Activated naive CD8-positive, alpha-beta T cell treated with anti-CD3 and anti-CD28 coated beads, Interleukin-2, amount 50 U/mL, for 24 hours (primary cell): ENCODE data around the gene PLPPR4.

Experiments
- ATAC-seq: fragments of 150-1000 bp; cut with Tn5 transposase; one replicate; pipeline ENCODE4 v1.10.0; 2021
- DNase-seq: peaks from one replicate; pipeline ENCODE4 v3.0.0; 2021
- H3K27ac Mint-ChIP-seq: one replicate; pipeline ENCODE4 v1.8.0; 2021; ENCODE audit warnings: mild to moderate bottlenecking, mixed read lengths
- H3K27me3 Mint-ChIP-seq: one replicate; pipeline ENCODE4 v1.8.0; 2021; ENCODE audit warnings: mixed read lengths
- H3K36me3 Mint-ChIP-seq: one replicate; pipeline ENCODE4 v1.8.0; 2021; ENCODE audit warnings: low read depth, mixed read lengths
- H3K4me1 Mint-ChIP-seq: one replicate; pipeline ENCODE4 v1.8.0; 2021; ENCODE audit warnings: mixed read lengths
- H3K4me3 Mint-ChIP-seq: one replicate; pipeline ENCODE4 v1.8.0; 2021; ENCODE audit warnings: mild to moderate bottlenecking, moderate library complexity, mixed read lengths
- H3K9me3 Mint-ChIP-seq: one replicate; pipeline ENCODE4 v1.8.0; 2021; ENCODE audit warnings: mixed read lengths

The PLPPR4 gene

GRCh38 chr1:99348397-99349132 lies 84.3 kb downstream of the PLPPR4 start:
- no peaks in the 10 kb centered on the region for H3K9me3 Mint-ChIP-seq
- DNase-seq (no peak), ATAC-seq (no peak)
- no peak overlapping the region for H3K27ac Mint-ChIP-seq
- H3K27me3 Mint-ChIP-seq, result peaks cover 2% of the 10 kb centered on the region
- no peaks in the 10 kb centered on the region for H3K36me3 Mint-ChIP-seq
- no peak overlapping the region for H3K4me3 Mint-ChIP-seq
- no peaks in the 10 kb centered on the region for H3K4me1 Mint-ChIP-seq

GRCh38 chr1:99352821-99353220 lies 88.5 kb downstream of the PLPPR4 start:
- H3K4me3 Mint-ChIP-seq, result no peak overlapping the region
- H3K27ac Mint-ChIP-seq, result no peak overlapping the region
- no peaks in the 10 kb centered on the region for H3K9me3 Mint-ChIP-seq
- H3K4me1 Mint-ChIP-seq, result no peaks in the 10 kb centered on the region
- DNase-seq (no peak), ATAC-seq (no peak)
- peaks cover 2% of the 10 kb centered on the region for H3K27me3 Mint-ChIP-seq
- no peaks in the 10 kb centered on the region for H3K36me3 Mint-ChIP-seq

DNA sequence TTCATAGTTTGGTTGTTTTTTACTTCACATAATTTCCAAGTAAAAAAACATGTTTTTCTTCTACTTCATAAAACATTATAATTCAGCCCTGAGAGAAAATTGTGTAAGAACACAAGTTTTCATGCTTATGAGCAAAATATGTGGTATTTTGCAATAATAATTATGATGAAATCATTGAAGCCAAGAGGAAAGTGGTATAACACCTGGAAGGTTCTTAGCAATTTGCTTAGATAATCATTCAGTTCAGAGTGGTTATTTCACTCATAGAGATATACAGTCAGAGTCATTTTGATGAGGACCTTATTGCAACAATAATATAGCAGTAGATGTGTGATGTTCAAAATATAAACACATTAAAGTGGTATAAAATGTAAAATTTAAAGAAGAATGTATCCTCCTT lies 94.5 kb downstream of the PLPPR4 start:
- H3K36me3 Mint-ChIP-seq, result no peaks in the 10 kb centered on the region
- H3K27me3 Mint-ChIP-seq, result peaks cover 4% of the 10 kb centered on the region
- H3K4me3 Mint-ChIP-seq, result no peak overlapping the region
- no peaks in the 10 kb centered on the region for H3K9me3 Mint-ChIP-seq
- ATAC-seq, result no peak
- DNase-seq, result no peak
- H3K27ac Mint-ChIP-seq, result no peak overlapping the region
- no peaks in the 10 kb centered on the region for H3K4me1 Mint-ChIP-seq
